Inflammatory macrophage (primary cell): ENCODE results near the gene KCNH2.
A peak's percentile ranks its signal among the peaks of the same experiment; 100 is the strongest.

Experiments
- DNase-seq, 2 donors: peaks; one replicate each; pipeline ENCODE4 v3.0.0-alpha.2; 2020 to 2022

KCNH2 gene

DNA sequence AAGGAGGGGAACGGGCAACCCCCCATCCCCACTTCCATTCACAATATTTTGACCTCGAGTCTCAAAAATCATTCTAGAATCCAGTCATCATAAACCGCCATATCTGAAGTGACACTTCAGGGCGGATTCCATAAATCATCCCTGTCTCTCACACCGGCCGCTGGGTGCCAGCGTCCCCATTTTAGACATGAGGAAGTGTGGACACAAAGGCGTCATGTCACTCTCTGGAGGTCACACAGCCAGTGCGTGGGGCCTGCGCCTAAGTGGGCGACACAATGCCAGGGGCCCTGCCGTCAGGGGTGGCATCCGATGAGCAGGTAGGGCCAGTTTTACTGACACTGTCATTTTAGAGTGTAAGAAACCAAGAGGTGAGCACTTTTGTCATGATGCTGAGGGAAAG is 19.5 kb downstream of the KCNH2 start:
- peak in 1 of 2 donors; percentile 15 for DNase-seq

DNA sequence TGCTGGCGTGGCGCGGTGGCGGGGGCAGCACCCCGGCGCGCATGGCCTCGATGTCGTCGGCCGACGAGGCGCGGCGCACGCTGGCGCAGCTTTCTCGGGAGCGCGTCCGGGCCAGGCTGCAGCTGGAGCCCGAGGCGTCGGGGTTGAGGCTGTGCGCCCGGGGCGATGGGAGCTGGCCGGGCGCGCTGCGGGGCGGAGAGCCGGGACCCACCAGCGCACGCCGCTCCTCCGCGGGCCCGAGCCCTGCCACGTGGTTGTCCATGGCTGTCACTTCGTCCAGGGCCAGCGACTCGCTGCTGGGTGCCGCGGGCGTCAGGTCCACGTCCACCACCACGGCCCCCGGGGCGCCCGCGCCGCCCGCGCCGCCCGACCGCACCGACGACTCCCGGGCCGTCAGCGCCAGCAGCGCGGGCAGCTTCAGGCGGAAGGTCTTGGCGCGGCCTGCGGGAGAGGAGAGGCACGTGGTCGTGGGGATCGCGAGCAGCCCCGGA is 20.0 kb downstream of the KCNH2 start:
- no peak for DNase-seq

DNA sequence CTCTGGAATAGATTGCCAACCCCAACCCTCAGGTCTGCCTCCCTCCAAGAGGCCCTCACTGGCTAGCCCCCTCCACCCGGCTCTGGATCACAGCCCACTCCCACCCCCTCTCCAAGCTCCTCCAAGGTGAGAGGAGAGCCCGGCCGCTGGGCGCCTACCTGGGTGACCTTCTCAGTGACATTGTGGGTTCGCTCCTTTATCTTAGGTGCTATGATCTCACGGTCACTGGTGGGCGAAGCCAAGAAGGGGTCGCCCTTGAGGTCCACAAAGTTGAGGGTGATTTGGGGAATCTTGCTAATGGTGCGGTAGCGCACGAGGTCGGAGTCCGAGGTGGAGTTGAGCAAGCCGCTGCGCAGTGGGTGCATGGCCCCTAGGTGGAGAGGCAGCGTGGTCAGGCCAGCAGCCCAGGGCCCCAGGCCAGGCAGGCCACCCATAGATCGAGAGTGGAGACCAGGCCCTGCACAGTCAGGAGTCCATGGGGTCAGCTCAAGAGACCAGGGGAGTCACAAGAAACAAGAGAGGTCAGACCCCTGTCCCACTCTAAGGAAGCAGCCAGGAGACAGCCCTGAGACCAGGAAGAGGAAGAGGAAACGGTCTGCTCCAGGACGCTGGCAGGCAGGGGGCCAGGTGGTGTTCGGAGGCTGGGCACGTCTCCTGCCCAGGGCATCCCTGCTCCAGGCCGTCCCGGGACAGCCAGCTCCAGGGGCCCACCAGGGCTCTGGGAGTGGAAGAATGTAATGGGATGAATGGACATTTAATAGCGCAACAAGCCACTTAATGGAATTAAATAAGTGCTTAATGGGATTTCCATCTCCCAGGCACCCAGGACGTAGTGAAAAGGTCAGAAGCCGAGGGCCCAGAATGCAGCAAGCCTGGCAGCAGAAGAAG is 20.7 kb downstream of the KCNH2 start:
- no peak for DNase-seq

DNA sequence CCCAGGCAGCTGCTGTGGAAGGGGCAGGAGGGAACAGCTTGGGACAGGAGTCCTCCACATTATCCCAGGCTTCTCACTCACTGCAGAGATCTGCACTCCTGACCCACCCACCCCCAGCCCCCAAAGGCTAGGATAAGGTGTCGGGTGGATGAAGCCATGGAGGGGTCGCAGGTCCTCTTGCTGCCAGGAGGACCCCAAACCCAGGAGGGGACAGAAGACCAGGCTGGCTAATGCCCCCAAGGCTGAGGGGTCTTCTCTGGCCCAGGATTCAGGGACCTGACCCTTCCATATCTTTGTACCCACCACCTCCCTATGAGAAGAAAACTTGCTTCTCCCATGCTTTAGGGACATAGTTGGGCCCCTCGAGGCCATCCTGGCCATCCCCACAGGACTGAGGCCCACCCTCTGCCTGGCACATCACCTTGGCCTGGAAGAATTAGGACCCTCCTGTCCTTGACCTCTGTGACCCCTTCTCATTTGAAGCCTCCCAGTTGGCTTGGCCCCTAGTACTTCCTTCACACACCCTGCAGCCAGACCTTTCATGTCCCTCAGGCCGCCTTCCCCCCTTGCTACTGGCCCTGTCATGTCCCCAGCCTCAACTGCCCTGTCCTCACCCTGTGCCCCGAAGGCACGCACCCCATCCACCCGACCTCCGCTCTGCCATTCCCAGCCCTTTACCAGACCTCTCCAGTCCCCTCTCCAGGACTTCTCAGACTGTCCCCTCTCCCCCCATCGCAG is 21.6 kb downstream of the KCNH2 start:
- DNase-seq: no peak

GRCh38 chr7:150955519-150956394 is 22.4 kb downstream of the KCNH2 start:
- DNase-seq: no peak

- no peak for DNase-seq
These were observed 23.1 kb downstream of the KCNH2 start for GRCh38 chr7:150954986-150955518.

DNA sequence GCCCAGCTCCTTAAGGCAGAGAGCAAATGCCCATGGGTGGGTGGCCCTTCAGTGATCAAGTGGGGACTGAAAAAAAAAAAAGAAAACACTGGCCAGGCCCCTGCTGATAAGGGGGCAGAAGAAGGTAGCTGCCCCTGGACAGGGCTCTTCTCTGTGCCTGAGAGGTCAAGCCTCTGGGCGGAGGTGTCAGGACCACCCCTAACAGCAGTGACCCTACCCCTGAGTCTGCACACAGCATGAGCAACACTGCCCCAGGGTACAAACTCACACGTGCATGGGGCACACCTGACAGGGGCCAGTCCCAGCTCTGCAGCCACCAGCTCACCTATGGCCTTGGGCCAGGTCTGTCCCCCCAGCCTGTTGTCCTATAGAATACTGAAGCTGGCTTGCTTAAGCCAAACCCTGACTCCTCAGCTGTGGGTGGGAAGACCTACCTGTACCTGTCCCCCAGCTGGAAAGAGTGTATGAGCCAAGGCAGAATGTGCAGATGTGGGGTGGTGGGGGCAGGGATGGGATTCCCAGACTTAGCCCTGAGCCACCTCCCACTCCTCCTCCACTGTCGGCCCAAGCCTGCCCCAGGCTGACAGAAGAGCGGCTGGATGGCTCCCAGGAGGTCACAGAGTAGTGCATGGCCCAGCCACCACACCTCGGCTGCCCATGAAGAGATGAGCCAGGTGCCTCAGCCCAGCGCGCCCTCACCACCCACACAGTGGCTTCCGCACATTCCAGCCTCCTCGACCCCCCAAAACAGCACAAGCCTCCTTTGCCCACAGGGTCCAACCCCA is 23.7 kb downstream of the KCNH2 start:
- DNase-seq: no peak

- no peak for DNase-seq
These were observed 24.8 kb downstream of the KCNH2 start for GRCh38 chr7:150953061-150953997.

- no peak for DNase-seq
These were observed 25.6 kb downstream of the KCNH2 start for GRCh38 chr7:150952331-150953050.

DNA sequence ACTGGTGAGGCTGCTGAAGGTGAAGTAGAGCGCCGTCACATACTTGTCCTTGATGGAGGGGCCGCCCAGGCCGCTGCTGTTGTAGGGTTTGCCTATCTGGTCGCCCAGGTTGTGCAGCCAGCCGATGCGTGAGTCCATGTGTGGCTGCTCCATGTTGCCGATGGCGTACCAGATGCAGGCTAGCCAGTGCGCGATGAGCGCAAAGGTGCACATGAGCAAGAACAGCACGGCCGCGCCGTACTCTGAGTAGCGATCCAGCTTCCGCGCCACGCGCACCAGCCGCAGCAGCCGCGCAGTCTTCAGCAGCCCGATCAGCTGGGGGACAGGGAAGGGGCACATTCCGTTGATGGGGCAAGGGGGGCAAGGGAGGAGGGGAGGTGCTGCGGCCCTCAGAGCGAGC is 26.6 kb downstream of the KCNH2 start:
- no peak for DNase-seq

DNA sequence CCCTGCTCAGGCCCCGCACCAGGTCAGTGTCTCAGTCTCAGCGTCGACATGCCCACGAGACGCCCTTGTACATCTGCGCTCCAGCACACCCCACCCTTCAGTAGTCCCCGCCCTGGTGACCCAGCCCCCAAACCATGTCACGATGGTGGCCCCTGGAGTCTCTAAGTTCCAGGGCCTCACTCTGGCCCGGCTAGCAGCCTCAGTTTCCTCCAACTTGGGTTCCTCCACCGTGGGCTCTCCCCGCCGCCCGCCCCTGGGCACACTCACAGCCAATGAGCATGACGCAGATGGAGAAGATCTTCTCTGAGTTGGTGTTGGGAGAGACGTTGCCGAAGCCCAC is 27.0 kb downstream of the KCNH2 start:
- DNase-seq: no peak

- no peak for DNase-seq
These were observed 27.5 kb downstream of the KCNH2 start for GRCh38 chr7:150950496-150951180.

- no peak for DNase-seq
These were observed 28.1 kb downstream of the KCNH2 start for GRCh38 chr7:150949971-150950491.

DNA sequence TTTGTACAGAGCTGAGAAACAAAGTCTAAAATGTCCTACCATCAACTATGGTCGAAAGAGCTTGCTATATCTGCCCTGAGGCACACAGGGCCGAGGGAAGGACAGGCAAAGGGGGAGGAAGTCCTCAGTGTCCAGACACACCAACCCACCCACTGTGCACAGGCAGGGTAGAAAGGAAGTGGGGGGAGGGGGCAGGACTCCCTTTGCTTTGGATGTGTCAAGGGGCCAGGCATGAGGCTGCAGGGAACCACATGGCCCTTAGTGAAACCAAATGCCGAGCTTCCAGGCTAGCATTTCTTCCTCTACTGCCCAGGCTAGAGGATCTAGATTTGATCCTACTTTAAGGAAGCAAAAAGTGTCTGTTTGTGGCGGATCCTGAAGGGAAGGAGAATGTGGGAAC is 28.6 kb downstream of the KCNH2 start:
- peak; percentile 42 to 65 for DNase-seq

- no peak for DNase-seq
These were observed 29.3 kb downstream of the KCNH2 start for GRCh38 chr7:150948791-150949251.

DNA sequence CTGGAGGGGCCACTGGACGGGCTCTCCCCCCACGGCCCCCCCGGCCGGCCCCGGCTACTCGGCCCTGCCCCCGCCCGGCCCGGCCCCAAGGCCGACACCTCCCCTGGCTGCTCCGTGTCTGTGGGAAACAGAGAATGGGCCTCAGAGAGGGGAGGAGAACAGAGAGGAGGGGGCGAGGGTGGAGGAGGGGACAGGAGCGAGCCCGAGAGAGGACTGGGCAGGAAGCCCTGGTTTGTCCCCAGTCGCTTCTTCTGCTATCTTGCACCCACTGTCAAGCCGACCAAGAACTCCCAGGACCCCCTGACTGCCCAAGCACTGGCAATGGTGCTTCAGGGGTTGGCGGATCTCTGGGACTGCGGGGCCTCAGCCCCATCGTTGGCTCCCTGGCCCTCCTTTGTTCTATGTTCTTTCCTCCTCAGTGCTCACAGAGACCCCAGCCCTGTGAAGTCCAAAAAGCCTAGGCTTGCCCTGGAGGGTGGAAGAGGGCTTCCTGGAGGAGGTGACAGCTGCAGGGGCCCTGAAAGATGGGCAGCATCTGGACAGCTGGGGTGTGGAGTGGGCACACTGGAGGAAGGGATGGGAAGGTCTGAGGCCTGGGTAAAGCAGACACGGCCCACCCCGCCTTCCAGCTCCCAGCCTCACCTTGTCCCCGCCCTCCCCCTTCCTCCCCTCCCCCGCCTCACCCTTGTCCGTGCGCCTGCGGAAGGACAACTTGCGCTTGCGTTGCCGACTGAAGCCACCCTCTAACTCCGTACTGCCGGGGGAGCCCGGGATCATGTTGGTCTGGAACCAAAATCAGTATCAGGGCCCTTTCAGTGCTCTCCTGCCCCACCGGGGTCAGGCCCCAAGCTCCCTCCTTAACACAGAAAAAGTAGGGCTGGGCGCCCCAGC is 30.1 kb downstream of the KCNH2 start:
- no peak for DNase-seq

DNA sequence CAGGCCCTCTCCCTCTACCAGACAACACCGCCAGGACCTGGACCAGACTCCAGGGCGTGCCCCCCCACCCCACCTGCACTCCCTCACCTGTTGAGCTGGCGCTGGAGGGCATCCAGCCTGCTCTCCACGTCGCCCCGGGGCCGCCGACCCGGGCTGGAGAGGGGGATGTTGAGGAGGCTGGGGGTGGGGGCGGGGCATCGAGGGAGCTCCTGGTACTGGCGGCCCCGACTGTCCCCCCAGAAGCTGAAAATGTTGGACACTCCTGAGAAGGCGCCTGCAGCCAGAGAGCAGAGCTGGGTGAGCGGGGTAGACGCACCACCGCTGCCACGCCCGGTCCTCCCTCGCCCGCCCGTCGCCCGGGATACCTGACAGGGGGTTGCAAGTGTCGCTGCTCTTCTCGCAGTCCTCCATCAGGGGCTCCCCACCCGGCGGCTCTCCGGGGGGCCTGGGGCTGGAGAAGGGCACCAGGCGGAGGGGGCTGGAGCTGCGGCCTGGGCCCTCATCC is 30.8 kb downstream of the KCNH2 start:
- no peak for DNase-seq
